ENCODE measurements around the gene RNF181. TPM values are rescaled to one million over a fixed set of nuclear protein-coding genes. Genes with fewer than 3 reads are reported as not detected.
"Not testable (repeated sequence)": the region's sequence is repeated elsewhere in the genome, so short reads cannot be mapped to it uniquely, and the experiment has no call there.

RNF181 gene
- total RNA-seq, 1 donor from 2014 or later = 78.8 TPM

- Mint-ChIP-seq H3K4me1 (ENCODE audit: unreplicated experiment) (peaks cover 17% of the 10 kb centered on the region), H3K9me3 (no peaks in the 10 kb centered on the region), H3K27me3 (no peaks in the 10 kb centered on the region), H3K36me3 (peaks cover 4% of the 10 kb centered on the region), H3K27ac (no peak overlapping the region), H3K4me3 (peak overlapping the region; percentile 25)
- TF ChIP-seq CTCF (conservative IDR thresholded peaks at IDR 0.05) = no peak
- DNase-seq (ENCODE audit: extremely low spot score, unreplicated experiment) = no peak
These were observed 4.1 kb downstream of the RNF181 start for GRCh38 chr2:85599468-85600234.

GRCh38 chr2:85600235-85600575 is 4.7 kb downstream of the RNF181 start:
- Mint-ChIP-seq H3K4me3 (peak overlapping the region; percentile 89), H3K27me3 (no peaks in the 10 kb centered on the region), H3K36me3 (peaks cover 4% of the 10 kb centered on the region), H3K9me3 (no peaks in the 10 kb centered on the region), H3K4me1 (ENCODE audit: unreplicated experiment) (peaks cover 20% of the 10 kb centered on the region), H3K27ac (no peak overlapping the region)
- no peak for DNase-seq (ENCODE audit: extremely low spot score, unreplicated experiment)
- no peak for TF ChIP-seq CTCF (conservative IDR thresholded peaks at IDR 0.05)

GRCh38 chr2:85600951-85601770 is 5.6 kb downstream of the RNF181 start:
- Mint-ChIP-seq H3K27ac (peak overlapping the region; percentile 81), H3K4me1 (ENCODE audit: unreplicated experiment) (peaks cover 24% of the 10 kb centered on the region), H3K27me3 (no peaks in the 10 kb centered on the region), H3K9me3 (no peaks in the 10 kb centered on the region), H3K4me3 (peak overlapping the region; percentile 89), H3K36me3 (no peaks in the 10 kb centered on the region)
- TF ChIP-seq CTCF (conservative IDR thresholded peaks at IDR 0.05) = no peak
- DNase-seq (ENCODE audit: extremely low spot score, unreplicated experiment) = no peak

GRCh38 chr2:85601771-85602475 is 6.4 kb downstream of the RNF181 start:
- Mint-ChIP-seq H3K36me3 (no peaks in the 10 kb centered on the region), H3K27ac (peak overlapping the region; percentile 81), H3K4me3 (peak overlapping the region; percentile 89), H3K4me1 (ENCODE audit: unreplicated experiment) (peaks cover 25% of the 10 kb centered on the region), H3K27me3 (no peaks in the 10 kb centered on the region), H3K9me3 (no peaks in the 10 kb centered on the region)
- TF ChIP-seq CTCF (conservative IDR thresholded peaks at IDR 0.05) = no peak
- no peak for DNase-seq (ENCODE audit: extremely low spot score, unreplicated experiment)

GRCh38 chr2:85602476-85603234 is 7.1 kb downstream of the RNF181 start, which contains the start of gene TMEM150A:
Gene TMEM150A (minus strand): TSS chr2:85602698. CDS start chr2:85601948, 750 bp downstream.
- no peaks in the 10 kb centered on the region for H3K36me3 Mint-ChIP-seq
- H3K4me3 Mint-ChIP-seq = peak within 1 kb of the TSS; percentile 90
- peaks cover 25% of the 10 kb centered on the region for H3K4me1 Mint-ChIP-seq (ENCODE audit: unreplicated experiment)

GRCh38 chr2:85604133-85604444 is 8.5 kb downstream of the RNF181 start:
- Mint-ChIP-seq H3K4me1 (ENCODE audit: unreplicated experiment) (peaks cover 25% of the 10 kb centered on the region), H3K27ac (peak overlapping the region; percentile 48), H3K4me3 (peak overlapping the region; percentile 90)
- H3K9me3 Mint-ChIP-seq; H3K36me3 Mint-ChIP-seq; H3K27me3 Mint-ChIP-seq; DNase-seq (ENCODE audit: extremely low spot score, unreplicated experiment): not testable (repeated sequence)

More at GRCh38 chr2:85602476-85603234, 7.1 kb downstream of the RNF181 start, which contains the start of gene TMEM150A:
- Mint-ChIP-seq H3K27ac (peak within 1 kb of the TSS; percentile 81), H3K9me3 (no peaks in the 10 kb centered on the region), H3K27me3 (no peaks in the 10 kb centered on the region)
- TF ChIP-seq CTCF (conservative IDR thresholded peaks at IDR 0.05) = peak; percentile 66
- DNase-seq (ENCODE audit: extremely low spot score, unreplicated experiment) = peak; percentile 93

Measured in type B pancreatic cell (in vitro differentiated cells).